ENCODE data around the gene VEZF1. TPM values are rescaled to one million over a fixed set of nuclear protein-coding genes. Genes with fewer than 3 reads are reported as not detected.

Gene VEZF1
- total and polyA plus RNA-seq, 2 donors (not counting 1 experiment from before 2014, with no cell fraction given) = 43.9 to 51.2 TPM

- TF ChIP-seq CTCF (conservative IDR thresholded peaks at IDR 0.05 in 1 of 2, IDR thresholded peaks at IDR 0.05 in 1 of 2; ENCODE audit: low read depth in 1 of 2, low read length in 2 of 2) (peak in 1 of 2 donors; percentile 9), EZH2 (IDR thresholded peaks at IDR 0.05; ENCODE audit: low read length, missing control alignments) (no peak)
Measured at GRCh38 chr17:58005031-58005727, 17.1 kb upstream of the VEZF1 start.

GRCh38 chr17:58004060-58004459, 16.0 kb upstream of the VEZF1 start:
- Histone ChIP-seq H3K79me2 (ENCODE audit: control insufficient read depth, insufficient read depth, low read length) (peaks cover 58% of the 10 kb centered on the region), H3K4me3 (replicated peaks in 1 of 4; ENCODE audit: control extremely low read depth in 1 of 4, insufficient read depth in 1 of 4, low read depth in 3 of 4, low read length in 4 of 4) (peak overlapping the region; percentile 83 to 99 (median 90)), H3K9ac (ENCODE audit: insufficient read depth, low read length) (no peak overlapping the region), H3K4me2 (ENCODE audit: extremely low read depth, insufficient read depth, low read length) (peak overlapping the region; percentile 100), H3K27ac (ENCODE audit: insufficient read depth, low read length) (no peak overlapping the region), H3K27me3 (ENCODE audit: control insufficient read depth, insufficient read depth, low read length) (no peaks in the 10 kb centered on the region), H3K4me1 (ENCODE audit: control insufficient read depth, extremely low read depth, insufficient read depth, low read length) (peaks cover 14% of the 10 kb centered on the region), H3K9me3 (ENCODE audit: control insufficient read depth, insufficient read depth, low read depth, low read length) (no peaks in the 10 kb centered on the region), H3K36me3 (ENCODE audit: control insufficient read depth, insufficient read depth, low read length) (peaks cover 12% of the 10 kb centered on the region), H2AFZ (ENCODE audit: low read length) (no peak overlapping the region), H4K20me1 (ENCODE audit: control insufficient read depth, extremely low read depth, insufficient read depth, low read length) (peaks cover 7% of the 10 kb centered on the region)
- DNase-seq (ENCODE audit: low read depth in 2 of 2) = no peak
- TF ChIP-seq EZH2 (IDR thresholded peaks at IDR 0.05; ENCODE audit: low read length, missing control alignments) (no peak), CTCF (conservative IDR thresholded peaks at IDR 0.05 in 1 of 2, IDR thresholded peaks at IDR 0.05 in 1 of 2; ENCODE audit: low read depth in 1 of 2, low read length in 2 of 2) (no peak)

More at GRCh38 chr17:58005031-58005727, 17.1 kb upstream of the VEZF1 start:
- peaks cover 56% of the 10 kb centered on the region for H3K79me2 ChIP-seq (ENCODE audit: control insufficient read depth, insufficient read depth, low read length)
- peaks cover 7% of the 10 kb centered on the region for H4K20me1 ChIP-seq (ENCODE audit: control insufficient read depth, extremely low read depth, insufficient read depth, low read length)
- DNase-seq (ENCODE audit: low read depth in 2 of 2) = no peak
- H3K27ac ChIP-seq (ENCODE audit: insufficient read depth, low read length) = peak overlapping the region; percentile 96
- H3K4me3 ChIP-seq (replicated peaks in 1 of 4; ENCODE audit: control extremely low read depth in 1 of 4, insufficient read depth in 1 of 4, low read depth in 3 of 4, low read length in 4 of 4) = peak overlapping the region; percentile 83 to 99 (median 90)
- peak overlapping the region; percentile 21 for H3K9ac ChIP-seq (ENCODE audit: insufficient read depth, low read length)
- peak overlapping the region; percentile 100 for H3K4me2 ChIP-seq (ENCODE audit: extremely low read depth, insufficient read depth, low read length)
- H3K27me3 ChIP-seq (ENCODE audit: control insufficient read depth, insufficient read depth, low read length) = no peaks in the 10 kb centered on the region
- peaks cover 14% of the 10 kb centered on the region for H3K4me1 ChIP-seq (ENCODE audit: control insufficient read depth, extremely low read depth, insufficient read depth, low read length)
- H3K36me3 ChIP-seq (ENCODE audit: control insufficient read depth, insufficient read depth, low read length) = peaks cover 12% of the 10 kb centered on the region
- no peak overlapping the region for H2AFZ ChIP-seq (ENCODE audit: low read length)
- no peaks in the 10 kb centered on the region for H3K9me3 ChIP-seq (ENCODE audit: control insufficient read depth, insufficient read depth, low read depth, low read length)

GRCh38 chr17:58002973-58003372, 14.9 kb upstream of the VEZF1 start:
- DNase-seq (ENCODE audit: low read depth in 2 of 2) = no peak
- H3K79me2 ChIP-seq (ENCODE audit: control insufficient read depth, insufficient read depth, low read length) = peaks cover 62% of the 10 kb centered on the region
- H3K4me3 ChIP-seq (replicated peaks in 1 of 4; ENCODE audit: control extremely low read depth in 1 of 4, insufficient read depth in 1 of 4, low read depth in 3 of 4, low read length in 4 of 4) = no peak overlapping the region
- H3K27me3 ChIP-seq (ENCODE audit: control insufficient read depth, insufficient read depth, low read length) = no peaks in the 10 kb centered on the region
- peak overlapping the region; percentile 57 for H3K4me2 ChIP-seq (ENCODE audit: extremely low read depth, insufficient read depth, low read length)
- no peak overlapping the region for H3K9ac ChIP-seq (ENCODE audit: insufficient read depth, low read length)
- no peak for TF ChIP-seq EZH2 (IDR thresholded peaks at IDR 0.05; ENCODE audit: low read length, missing control alignments)
- no peak for TF ChIP-seq CTCF (conservative IDR thresholded peaks at IDR 0.05 in 1 of 2, IDR thresholded peaks at IDR 0.05 in 1 of 2; ENCODE audit: low read depth in 1 of 2, low read length in 2 of 2)
- H3K36me3 ChIP-seq (ENCODE audit: control insufficient read depth, insufficient read depth, low read length) = peaks cover 12% of the 10 kb centered on the region
- no peak overlapping the region for H3K27ac ChIP-seq (ENCODE audit: insufficient read depth, low read length)
- no peaks in the 10 kb centered on the region for H3K9me3 ChIP-seq (ENCODE audit: control insufficient read depth, insufficient read depth, low read depth, low read length)
- peaks cover 14% of the 10 kb centered on the region for H3K4me1 ChIP-seq (ENCODE audit: control insufficient read depth, extremely low read depth, insufficient read depth, low read length)
- H4K20me1 ChIP-seq (ENCODE audit: control insufficient read depth, extremely low read depth, insufficient read depth, low read length) = peaks cover 7% of the 10 kb centered on the region
- H2AFZ ChIP-seq (ENCODE audit: low read length) = no peak overlapping the region
